K562 (cell line): Measurements from ENCODE around the gene ABCA4. TPM values are rescaled to one million over a fixed set of nuclear protein-coding genes. Genes with fewer than 3 reads are reported as not detected.

Experiments
- E2F4 ChIP-seq: sonication (generic); formaldehyde crosslinking; IDR thresholded peaks from 2 replicates; pipeline ENCODE4 v1.8.0; 2022; ENCODE audit warnings: mild to moderate bottlenecking, low read depth, missing genetic modification reagents
- ETV5 ChIP-seq: sonication (generic); formaldehyde crosslinking; IDR thresholded peaks from 2 replicates; pipeline ENCODE4 v1.4.0; 2020; ENCODE audit warnings: low read depth, mild to moderate bottlenecking, missing genetic modification reagents
- FOS ChIP-seq: IDR thresholded peaks from 3 replicates; pipeline ENCODE4 v1.6.1; 2011; ENCODE audit not compliant: insufficient read length; ENCODE audit errors: extremely low read depth
- FOXP1 ChIP-seq: sonication (generic); formaldehyde crosslinking; IDR thresholded peaks from 2 replicates; pipeline ENCODE4 v1.8.0; 2022; ENCODE audit warnings: mild to moderate bottlenecking, missing genetic modification reagents
- KHSRP ChIP-seq: fragments of 450-650 bp; IDR thresholded peaks from 2 replicates; pipeline ENCODE4 v1.6.1; 2017
- NCOR1 ChIP-seq: fragments of 450-650 bp; IDR thresholded peaks from 2 replicates; pipeline ENCODE4 v1.6.1; 2016; ENCODE audit warnings: mild to moderate bottlenecking, moderate library complexity
- RBBP5 ChIP-seq: fragments of 200-600 bp; sonication (generic); IDR thresholded peaks from 2 replicates; pipeline ENCODE4 v1.6.1; 2012; ENCODE audit warnings: borderline replicate concordance, mild to moderate bottlenecking, low read length, control low read depth, inconsistent platforms; ENCODE audit not compliant: insufficient read depth, poor library complexity, severe bottlenecking
- RHOXF2B ChIP-seq: fragments of 250-450 bp; sonication (Bioruptor Pico); conservative IDR thresholded peaks from 2 replicates; pipeline ENCODE4 v1.5.1; 2021
- SIRT6 ChIP-seq: IDR thresholded peaks from one replicate; pipeline ENCODE4 v1.6.1; 2012; ENCODE audit warnings: low read depth, mild to moderate bottlenecking, control low read depth, inconsistent platforms, low read length, moderate library complexity
- SREBF1 ChIP-seq: fragments of 150-350 bp; IDR thresholded peaks from 2 replicates; pipeline ENCODE4 v1.6.1; 2014; ENCODE audit warnings: antibody characterized with exemption, low read depth, low read length, borderline replicate concordance
- TRIM24 ChIP-seq, 2 experiments: fragments of 450-650 bp; IDR thresholded peaks; 2 replicates each; pipeline ENCODE4 v1.6.1; 2016
- XRCC3 ChIP-seq: fragments of 450-650 bp; IDR thresholded peaks from 2 replicates; pipeline ENCODE4 v1.6.1; 2017; ENCODE audit warnings: mild to moderate bottlenecking, moderate library complexity
- ZKSCAN8 ChIP-seq: fragments of 200-800 bp; sonication (Bioruptor generic); IDR thresholded peaks from 2 replicates; pipeline ENCODE4 v1.6.1; 2016; ENCODE audit warnings: missing genetic modification characterization, missing compliant biosample characterization
- ZNF551 ChIP-seq: fragments of 250-450 bp; sonication (Bioruptor Pico); IDR thresholded peaks from 2 replicates; pipeline ENCODE4 v1.5.0; 2021; ENCODE audit warnings: mild to moderate bottlenecking, moderate library complexity
- ZNF592 ChIP-seq: fragments of 450-650 bp; IDR thresholded peaks from 2 replicates; pipeline ENCODE4 v1.6.1; 2017; ENCODE audit warnings: antibody characterized with exemption, mild to moderate bottlenecking
- ZNF668 ChIP-seq: fragments of 250-450 bp; sonication (Bioruptor Pico); IDR thresholded peaks from 2 replicates; pipeline ENCODE4 v1.8.0; 2022; ENCODE audit warnings: mild to moderate bottlenecking, inconsistent platforms
- polyA plus RNA-seq, 8 experiments: library from polyadenylated mRNA; depleted of rRNA in 4 of 8; stranded (reverse) in 5 of 8; unstranded in 3 of 8; fragments of >200 nt; fragmentation: Nextera tagmentation in 2 of 8; fragmentation: Illumina TruSeq in 1 of 8; extraction: Ambion mirVana in 2 of 8; extraction: Trizol in 1 of 8; gene quantifications; 2 replicates each; pipeline versions ENCODE4 v1.2.1 to v1.2.3, GENCODE V29; 2011 to 2014; ENCODE audit warnings: inconsistent platforms in 1 of 8, missing spikeins in 1 of 8
- total RNA-seq, 7 experiments: library from RNA; depleted of rRNA in 6 of 7; stranded (reverse); fragments of >200 nt in 6 of 7; fragmentation: Illumina TruSeq in 2 of 7; extraction: Trizol in 2 of 7; gene quantifications; 2 replicates each; pipeline versions ENCODE4 v1.2.1 to v1.2.3, GENCODE V29; 2011 to 2021; ENCODE audit warnings: low replicate concordance in 1 of 7
- TF ChIP-seq, protein P1 (sequence below): fragments of 450-650 bp; IDR thresholded peaks from 2 replicates; pipeline ENCODE4 v1.6.1; 2016; ENCODE audit warnings: mild to moderate bottlenecking
- TF ChIP-seq, protein P2 (sequence below): sonication (generic); formaldehyde crosslinking; IDR thresholded peaks from 2 replicates; pipeline ENCODE4 v1.8.0; 2022; ENCODE audit warnings: missing genetic modification reagents, mild to moderate bottlenecking, borderline replicate concordance

ABCA4 gene
- total and polyA plus RNA-seq, 9 of the 15 experiments (the other 6 are each of a cell fraction or from before 2014, with no cell fraction given) = 0.01 to 0.04 TPM; not detected in 7

DNA sequence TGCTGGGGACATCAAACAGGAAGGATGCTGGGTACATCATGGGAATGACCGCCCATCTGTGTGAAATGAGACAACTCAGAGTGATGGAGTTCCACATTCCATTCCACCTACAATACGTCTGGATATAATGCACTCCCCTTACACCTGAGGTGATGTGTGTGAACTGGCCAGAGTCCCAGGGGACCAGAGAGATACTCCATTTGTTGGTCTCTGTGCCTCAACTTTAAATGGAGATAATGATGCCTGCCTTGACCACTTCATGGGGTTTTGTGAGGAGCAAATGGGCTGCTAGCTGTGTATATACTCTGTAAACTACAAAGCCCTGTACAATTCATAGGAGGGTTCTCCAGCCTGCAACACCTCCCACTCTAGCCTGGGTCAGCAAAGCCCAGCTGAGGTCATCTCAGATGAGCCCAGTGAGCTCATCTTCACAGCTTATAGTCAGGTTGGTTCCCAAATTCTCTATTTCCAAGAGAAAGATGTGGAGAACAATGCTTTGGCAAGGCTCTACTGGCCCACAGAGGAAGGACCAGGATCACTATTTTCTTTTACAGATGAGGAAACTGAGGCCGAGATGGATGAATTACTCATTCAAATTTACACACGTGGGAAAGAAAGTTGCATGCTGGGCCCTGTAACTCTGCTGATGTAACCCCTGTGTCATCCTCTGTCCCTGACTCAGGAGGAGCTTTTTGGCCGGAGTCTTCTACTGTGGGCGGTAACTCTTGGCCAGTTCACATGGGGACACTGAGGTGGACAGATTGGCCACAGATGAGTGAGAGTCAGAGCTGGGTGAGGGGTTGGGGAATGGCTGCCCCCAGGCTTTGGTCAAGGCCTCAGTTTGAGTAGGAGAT, 106.1 kb downstream of the ABCA4 start (continued):
- 0 out of 2 replicates have a peak, but pooled peaks have one; percentile 29 for TF ChIP-seq ZNF592
- TF ChIP-seq SREBF1 = no peak
- TF ChIP-seq FOXP1 = no peak
- TF ChIP-seq, protein P1, sequence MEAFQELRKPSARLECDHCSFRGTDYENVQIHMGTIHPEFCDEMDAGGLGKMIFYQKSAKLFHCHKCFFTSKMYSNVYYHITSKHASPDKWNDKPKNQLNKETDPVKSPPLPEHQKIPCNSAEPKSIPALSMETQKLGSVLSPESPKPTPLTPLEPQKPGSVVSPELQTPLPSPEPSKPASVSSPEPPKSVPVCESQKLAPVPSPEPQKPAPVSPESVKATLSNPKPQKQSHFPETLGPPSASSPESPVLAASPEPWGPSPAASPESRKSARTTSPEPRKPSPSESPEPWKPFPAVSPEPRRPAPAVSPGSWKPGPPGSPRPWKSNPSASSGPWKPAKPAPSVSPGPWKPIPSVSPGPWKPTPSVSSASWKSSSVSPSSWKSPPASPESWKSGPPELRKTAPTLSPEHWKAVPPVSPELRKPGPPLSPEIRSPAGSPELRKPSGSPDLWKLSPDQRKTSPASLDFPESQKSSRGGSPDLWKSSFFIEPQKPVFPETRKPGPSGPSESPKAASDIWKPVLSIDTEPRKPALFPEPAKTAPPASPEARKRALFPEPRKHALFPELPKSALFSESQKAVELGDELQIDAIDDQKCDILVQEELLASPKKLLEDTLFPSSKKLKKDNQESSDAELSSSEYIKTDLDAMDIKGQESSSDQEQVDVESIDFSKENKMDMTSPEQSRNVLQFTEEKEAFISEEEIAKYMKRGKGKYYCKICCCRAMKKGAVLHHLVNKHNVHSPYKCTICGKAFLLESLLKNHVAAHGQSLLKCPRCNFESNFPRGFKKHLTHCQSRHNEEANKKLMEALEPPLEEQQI = no peak
- TF ChIP-seq ZNF551 = no peak
- TF ChIP-seq ZKSCAN8 = peak; percentile 60
- no peak for TF ChIP-seq KHSRP
- no peak for TF ChIP-seq RHOXF2B (CRISPR knock-in tag)
- TF ChIP-seq SIRT6 = no peak
- TF ChIP-seq NCOR1 = no peak; the same call in 1 of the 2 replicates
- TF ChIP-seq E2F4 (CRISPR knock-in tag) = no peak
- TF ChIP-seq, protein P2, sequence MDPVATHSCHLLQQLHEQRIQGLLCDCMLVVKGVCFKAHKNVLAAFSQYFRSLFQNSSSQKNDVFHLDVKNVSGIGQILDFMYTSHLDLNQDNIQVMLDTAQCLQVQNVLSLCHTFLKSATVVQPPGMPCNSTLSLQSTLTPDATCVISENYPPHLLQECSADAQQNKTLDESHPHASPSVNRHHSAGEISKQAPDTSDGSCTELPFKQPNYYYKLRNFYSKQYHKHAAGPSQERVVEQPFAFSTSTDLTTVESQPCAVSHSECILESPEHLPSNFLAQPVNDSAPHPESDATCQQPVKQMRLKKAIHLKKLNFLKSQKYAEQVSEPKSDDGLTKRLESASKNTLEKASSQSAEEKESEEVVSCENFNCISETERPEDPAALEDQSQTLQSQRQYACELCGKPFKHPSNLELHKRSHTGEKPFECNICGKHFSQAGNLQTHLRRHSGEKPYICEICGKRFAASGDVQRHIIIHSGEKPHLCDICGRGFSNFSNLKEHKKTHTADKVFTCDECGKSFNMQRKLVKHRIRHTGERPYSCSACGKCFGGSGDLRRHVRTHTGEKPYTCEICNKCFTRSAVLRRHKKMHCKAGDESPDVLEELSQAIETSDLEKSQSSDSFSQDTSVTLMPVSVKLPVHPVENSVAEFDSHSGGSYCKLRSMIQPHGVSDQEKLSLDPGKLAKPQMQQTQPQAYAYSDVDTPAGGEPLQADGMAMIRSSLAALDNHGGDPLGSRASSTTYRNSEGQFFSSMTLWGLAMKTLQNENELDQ (CRISPR knock-in tag) = no peak
- no peak for TF ChIP-seq RBBP5
- peak; percentile 64 to 82; a peak in 2 of 4 replicates for TF ChIP-seq TRIM24 (IDR thresholded peaks at IDR 0.05)
- TF ChIP-seq FOS = no peak
- no peak for TF ChIP-seq ZNF668 (CRISPR knock-in tag)
- no peak for TF ChIP-seq XRCC3
- no peak for TF ChIP-seq ETV5 (CRISPR knock-in tag)
